CD4-positive, alpha-beta T cell treated with Interleukin-12 subunit alpha and Interleukin-12 subunit beta, for 1 hour (primary cell): ENCODE measurements around the gene CTDSPL2.
A peak's percentile ranks its signal among the peaks of the same experiment; 100 is the strongest.
"Not testable (repeated sequence)": the region's sequence is repeated elsewhere in the genome, so short reads cannot be mapped to it uniquely, and the experiment has no call there.

Source experiments
- DNase-seq: peaks from one replicate; pipeline ENCODE4 v3.0.0-alpha.2; 2020

Gene CTDSPL2

DNA sequence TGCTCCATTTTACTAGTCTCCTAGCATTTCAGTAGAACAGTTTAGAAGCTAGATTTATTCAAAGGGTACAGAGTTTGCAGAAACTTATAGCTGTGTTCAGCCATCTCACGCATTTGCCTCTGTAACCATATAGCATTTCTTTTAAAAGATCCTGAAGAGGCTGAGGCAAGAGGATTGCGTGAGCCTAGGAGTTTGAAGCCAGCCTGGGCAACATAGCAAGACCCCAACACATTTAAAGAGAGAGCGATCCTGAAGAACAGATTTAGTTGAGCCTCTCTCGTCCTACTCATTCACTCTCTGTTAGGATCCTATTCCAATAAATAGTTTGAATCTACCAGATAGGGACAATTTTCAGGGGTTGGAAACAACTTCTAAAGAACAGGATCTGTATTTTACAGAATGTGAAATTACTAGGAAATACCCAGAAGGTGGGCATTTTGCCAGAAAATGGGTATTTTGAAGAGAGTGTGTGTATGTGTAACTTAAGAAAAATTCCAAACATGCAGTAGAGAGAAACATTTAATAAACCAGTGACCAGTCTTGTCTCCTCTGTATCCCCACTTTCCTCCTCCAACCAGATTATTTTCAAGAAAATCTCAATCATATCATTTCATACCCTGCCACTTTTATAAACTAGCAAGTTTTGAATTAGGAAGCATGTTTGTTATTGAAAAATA, 114.0 kb downstream of the CTDSPL2 start:
- no peak for DNase-seq

GRCh38 chr15:44542596-44542995, 115.2 kb downstream of the CTDSPL2 start:
- DNase-seq, result no peak

DNA sequence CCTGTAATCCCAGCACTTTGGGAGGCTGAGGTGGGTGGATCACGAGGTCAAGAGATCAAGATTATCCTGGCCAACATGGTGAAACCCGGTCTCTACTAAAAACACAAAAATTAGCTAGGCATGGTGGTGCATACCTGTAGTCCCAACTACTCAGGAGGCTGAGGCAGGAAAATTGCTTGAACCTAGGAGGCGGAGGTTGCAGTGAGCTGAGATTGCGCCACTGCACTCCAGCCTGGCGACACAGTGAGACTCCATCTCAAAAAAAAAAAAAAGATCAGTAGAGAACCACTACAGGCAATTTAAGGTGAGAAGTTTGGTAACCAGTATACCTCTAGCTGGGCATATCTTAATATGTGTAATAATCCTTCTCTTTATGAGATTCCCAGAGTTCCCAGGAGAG, 117.3 kb downstream of the CTDSPL2 start:
- not testable (repeated sequence) for DNase-seq

DNA sequence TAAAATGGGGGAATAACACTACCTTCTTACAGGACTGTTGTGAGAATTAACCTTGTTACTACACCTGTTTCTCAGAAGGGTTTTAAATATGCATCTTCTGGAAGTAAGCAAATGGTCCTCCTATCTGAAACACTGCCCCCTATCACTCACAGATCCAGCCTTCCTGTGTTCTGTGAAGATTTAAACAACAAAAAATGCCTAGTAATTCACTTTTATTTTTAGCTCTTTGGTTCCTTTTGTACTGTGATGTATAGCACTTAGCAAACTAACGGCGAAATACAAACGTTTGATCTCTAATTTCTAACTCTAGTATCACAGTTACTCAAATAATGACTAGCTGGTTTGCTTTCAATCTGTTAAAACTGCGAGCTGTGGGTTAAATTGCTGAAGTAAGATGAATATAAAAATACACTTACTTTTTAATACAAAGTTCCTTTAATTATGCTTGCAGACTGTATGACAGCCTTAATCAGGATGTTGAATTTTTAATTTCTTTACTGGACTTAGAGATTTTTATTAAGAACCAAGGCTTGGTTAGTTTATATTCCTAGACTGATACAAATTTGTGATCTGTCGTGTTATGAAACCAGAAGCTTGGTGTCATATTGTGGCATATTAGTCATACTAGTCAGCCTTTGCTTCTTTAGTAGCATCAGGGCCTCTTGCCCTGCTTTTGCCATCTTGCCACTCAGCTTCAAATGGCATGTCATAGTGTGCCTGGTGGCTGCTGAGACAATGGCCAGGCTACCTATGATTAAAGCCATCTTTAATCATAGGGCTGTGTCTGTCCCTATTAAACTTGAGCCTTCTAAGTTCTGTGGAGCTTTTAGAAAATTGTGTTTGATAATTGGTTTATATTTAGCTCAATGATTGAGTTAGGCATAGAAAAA, 118.7 kb downstream of the CTDSPL2 start:
- peak; percentile 34 for DNase-seq

DNA sequence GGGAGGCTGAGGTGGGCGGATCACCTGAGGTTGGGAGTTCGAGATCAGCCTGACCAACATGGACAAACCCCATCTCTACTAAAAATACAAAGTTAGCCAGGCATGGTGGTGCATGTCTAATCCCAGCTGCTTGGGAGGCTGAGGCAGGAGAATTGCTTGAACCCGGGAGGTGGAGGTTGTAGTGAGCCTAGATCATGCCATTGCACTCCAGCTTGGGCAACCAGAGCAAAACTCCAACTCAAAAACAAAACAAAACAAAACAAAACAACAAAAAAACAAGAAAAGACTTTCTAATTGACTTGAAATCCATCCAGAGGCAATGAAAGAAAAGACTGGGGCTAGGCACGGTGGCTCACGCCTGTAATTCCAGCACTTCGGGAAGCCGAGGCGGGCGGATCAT, 121.7 kb downstream of the CTDSPL2 start:
- DNase-seq, result not testable (repeated sequence)

DNA sequence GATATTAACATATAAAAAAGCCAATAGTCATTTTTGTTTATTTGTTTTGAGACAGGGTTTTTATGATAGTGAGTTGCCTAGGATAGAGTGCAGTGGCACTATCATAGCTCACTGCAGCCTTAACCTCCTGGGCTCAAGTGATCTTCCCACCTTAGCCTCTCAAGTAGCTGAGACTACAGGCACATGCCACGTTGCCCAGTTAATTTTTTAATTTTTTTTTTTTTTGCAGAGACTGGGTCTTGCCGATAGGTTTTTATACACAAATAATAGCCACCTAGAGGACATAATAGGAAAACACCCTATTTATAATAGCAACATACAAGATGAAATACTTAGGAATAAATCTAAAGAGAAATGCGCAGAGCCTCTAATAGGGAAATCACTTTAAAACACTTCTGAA, 122.8 kb downstream of the CTDSPL2 start:
- peak; percentile 27 for DNase-seq

GRCh38 chr15:44550734-44551133, 123.3 kb downstream of the CTDSPL2 start:
- DNase-seq, result no peak

DNA sequence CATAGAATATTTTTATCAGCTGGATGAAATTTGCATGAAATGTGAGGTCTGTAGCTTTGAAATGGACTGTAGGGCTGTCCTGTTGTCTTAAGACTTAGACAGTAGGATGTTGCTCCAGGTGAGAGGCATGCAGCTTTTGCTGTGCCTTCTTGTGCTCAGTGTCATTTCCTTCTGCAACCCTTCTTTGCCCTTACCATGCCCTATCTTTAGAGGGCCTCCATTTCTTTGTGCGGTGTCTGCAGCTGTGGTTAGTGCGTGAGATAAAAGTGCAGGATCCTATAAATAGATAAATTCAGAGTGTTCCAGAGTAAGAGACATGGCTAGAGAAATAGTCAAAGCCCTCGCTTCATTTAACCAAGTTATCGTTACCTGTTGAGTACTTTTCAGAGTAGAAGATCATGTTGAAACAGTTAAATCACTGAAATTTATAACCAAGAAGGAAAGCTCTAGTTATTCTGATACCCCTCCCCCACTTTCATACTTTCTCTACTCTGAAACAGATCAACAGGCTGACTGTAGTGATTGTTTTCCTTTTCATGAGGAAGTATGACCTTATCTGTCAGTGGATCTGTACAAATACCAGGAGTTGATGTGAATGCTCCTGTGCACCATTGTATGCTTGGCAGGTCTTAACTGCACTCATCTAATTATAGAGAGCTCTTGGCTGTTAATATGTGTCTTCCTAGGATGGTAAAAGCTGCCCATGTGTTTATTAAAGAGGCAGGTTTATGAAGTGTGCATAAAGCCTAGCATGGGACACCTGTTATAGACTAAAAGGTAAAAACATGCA, 127.7 kb downstream of the CTDSPL2 start:
- DNase-seq, result no peak

GRCh38 chr15:44560926-44561325, 133.5 kb downstream of the CTDSPL2 start:
- peak; percentile 18 for DNase-seq

GRCh38 chr15:44565387-44566154, 138.1 kb downstream of the CTDSPL2 start:
- DNase-seq, result no peak

DNA sequence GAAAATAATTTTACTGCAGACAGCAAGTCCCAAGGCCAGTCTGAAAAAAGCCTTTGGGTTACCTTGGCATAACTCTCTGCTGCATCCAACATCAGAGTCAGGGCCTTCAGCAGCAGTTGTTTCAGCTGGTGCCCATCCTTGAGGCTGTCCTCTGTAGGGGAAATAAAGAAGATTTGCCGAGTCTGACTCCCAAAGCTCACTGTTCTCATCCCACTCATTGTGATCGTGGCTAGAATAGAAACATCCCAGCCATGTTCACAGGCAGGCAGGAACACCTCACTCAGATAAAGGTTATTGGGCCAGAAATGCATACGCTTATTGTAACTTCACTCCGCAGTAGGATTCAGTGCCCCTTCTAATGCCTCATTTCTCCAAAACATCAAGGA, 138.7 kb downstream of the CTDSPL2 start:
- no peak for DNase-seq

GRCh38 chr15:44568338-44568737, 140.9 kb downstream of the CTDSPL2 start:
- DNase-seq, result no peak

- no peak for DNase-seq
Measured at GRCh38 chr15:44569316-44569715, 141.9 kb downstream of the CTDSPL2 start.

DNA sequence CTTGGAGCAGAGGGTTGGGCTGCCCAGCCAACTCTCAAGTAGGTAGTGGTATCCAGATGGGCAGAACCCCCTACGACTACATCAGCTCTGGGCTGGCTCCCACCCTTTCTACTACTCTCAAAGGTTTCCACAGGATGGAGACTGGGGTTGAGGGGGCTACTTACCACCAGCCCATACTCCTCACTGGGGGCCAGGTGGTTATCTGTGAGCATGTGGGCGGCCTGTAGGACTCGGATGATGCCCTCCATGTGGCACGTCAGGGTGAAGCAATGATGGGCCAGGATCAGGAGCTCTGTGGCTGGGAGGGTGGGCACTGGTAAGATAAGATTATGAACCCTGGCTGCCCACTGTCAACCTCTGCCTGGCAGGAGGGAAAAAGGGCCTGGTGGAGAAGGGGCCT, 142.9 kb downstream of the CTDSPL2 start:
- DNase-seq, result no peak

DNA sequence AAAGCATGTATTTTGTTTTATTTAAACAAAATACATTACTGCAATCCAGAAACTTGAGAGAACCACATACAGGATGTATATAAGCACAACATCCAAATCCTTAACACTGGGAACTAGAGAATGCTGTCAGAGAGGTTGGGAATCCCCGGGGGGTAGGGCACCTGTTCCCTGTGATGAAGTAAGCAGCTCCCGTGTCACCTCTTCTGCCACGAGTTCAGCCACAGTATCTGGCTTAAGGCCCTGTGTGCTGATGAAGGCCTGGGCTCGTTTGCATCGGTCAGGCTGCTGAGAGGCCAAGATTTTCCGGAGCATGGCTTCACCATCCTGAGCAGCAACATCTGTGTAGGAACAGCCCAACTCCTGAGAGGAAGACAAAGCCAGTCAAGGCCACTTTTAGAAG, 146.0 kb downstream of the CTDSPL2 start:
- no peak for DNase-seq

- no peak for DNase-seq
Measured at GRCh38 chr15:44574734-44575133, 147.3 kb downstream of the CTDSPL2 start.
